Inflammatory macrophage treated with lipopolysaccharide for 4 hours (primary cell): ENCODE measurements around the gene TGM6.
A peak's percentile ranks its signal among the peaks of the same experiment; 100 is the strongest.
"Not testable (repeated sequence)": the region's sequence is repeated elsewhere in the genome, so short reads cannot be mapped to it uniquely, and the experiment has no call there.

ENCODE experiments used
- DNase-seq: peaks from one replicate; pipeline ENCODE4 v3.0.0-alpha.2; 2020

Gene TGM6

GRCh38 chr20:2400290-2400689 is 19.6 kb downstream of the TGM6 start:
- DNase-seq = no peak

- DNase-seq = no peak
Observed at GRCh38 chr20:2401527-2401926, 20.8 kb downstream of the TGM6 start.

GRCh38 chr20:2402271-2402980 is 21.7 kb downstream of the TGM6 start:
- DNase-seq = peak; percentile 26

- no peak for DNase-seq
Observed at GRCh38 chr20:2403291-2404052, 22.8 kb downstream of the TGM6 start.

- no peak for DNase-seq
Observed at GRCh38 chr20:2405693-2406065, 25.0 kb downstream of the TGM6 start.

- DNase-seq = not testable (repeated sequence)
Observed at GRCh38 chr20:2407355-2407754, 26.7 kb downstream of the TGM6 start.

GRCh38 chr20:2408111-2408510 is 27.4 kb downstream of the TGM6 start:
- DNase-seq = no peak

- DNase-seq = no peak
Observed at GRCh38 chr20:2416541-2417212, 36.0 kb downstream of the TGM6 start.

- no peak for DNase-seq
Observed at GRCh38 chr20:2417213-2417541, 36.5 kb downstream of the TGM6 start.

- DNase-seq = no peak
Observed at GRCh38 chr20:2418388-2418787, 37.7 kb downstream of the TGM6 start.

GRCh38 chr20:2420510-2420909 is 39.8 kb downstream of the TGM6 start:
- DNase-seq = no peak

- DNase-seq = no peak
Observed at GRCh38 chr20:2421247-2421646, 40.5 kb downstream of the TGM6 start.

GRCh38 chr20:2429051-2429450 is 48.4 kb downstream of the TGM6 start:
- no peak for DNase-seq

- no peak for DNase-seq
Observed at GRCh38 chr20:2430538-2430937, 49.8 kb downstream of the TGM6 start.

- DNase-seq = no peak
Observed at GRCh38 chr20:2431185-2431584, 50.5 kb downstream of the TGM6 start.

- peak; percentile 66 for DNase-seq
Observed at GRCh38 chr20:2446845-2447244, 66.1 kb downstream of the TGM6 start.

GRCh38 chr20:2449386-2449785 is 68.7 kb downstream of the TGM6 start:
- DNase-seq = no peak

- DNase-seq = no peak
Observed at GRCh38 chr20:2451422-2451821, 70.7 kb downstream of the TGM6 start.

GRCh38 chr20:2451939-2452732 is 71.4 kb downstream of the TGM6 start:
- DNase-seq = peak; percentile 68

GRCh38 chr20:2453792-2454191 is 73.1 kb downstream of the TGM6 start:
- no peak for DNase-seq

- no peak for DNase-seq
Observed at GRCh38 chr20:2455771-2456497, 75.2 kb downstream of the TGM6 start.

- DNase-seq = no peak
Observed at GRCh38 chr20:2458919-2459499, 78.3 kb downstream of the TGM6 start.
